ENCODE results near the gene FBXL17.

DNA sequence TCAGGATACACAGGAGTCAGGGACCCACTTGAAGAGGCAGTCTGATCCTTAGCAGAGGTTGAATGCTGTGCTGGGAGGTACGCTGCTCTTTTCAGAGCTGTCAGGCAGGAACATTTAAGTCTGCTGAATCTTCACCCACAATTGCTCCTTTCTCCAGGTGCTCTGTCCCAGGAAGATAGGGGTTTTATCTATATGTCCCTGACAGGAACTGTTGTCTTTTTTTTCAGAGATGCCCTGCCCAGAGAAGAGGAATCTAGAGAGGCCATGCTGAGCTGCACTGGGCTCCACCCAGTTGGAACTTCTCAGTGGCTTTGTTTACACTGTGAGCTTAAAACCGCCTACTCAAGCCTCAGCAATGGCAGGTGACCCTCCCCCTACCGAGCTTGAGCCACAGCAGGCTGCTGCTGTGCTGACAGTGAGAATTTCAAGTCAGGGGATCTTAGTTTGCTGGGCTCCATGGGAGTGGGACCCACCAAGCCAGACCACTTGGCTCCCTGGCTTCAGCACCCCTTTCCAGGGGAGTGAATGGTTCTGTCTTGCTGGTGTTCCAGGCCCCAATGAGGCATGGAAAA lies 169.0 kb downstream of the FBXL17 start:
- TF ChIP-seq, protein P1, sequence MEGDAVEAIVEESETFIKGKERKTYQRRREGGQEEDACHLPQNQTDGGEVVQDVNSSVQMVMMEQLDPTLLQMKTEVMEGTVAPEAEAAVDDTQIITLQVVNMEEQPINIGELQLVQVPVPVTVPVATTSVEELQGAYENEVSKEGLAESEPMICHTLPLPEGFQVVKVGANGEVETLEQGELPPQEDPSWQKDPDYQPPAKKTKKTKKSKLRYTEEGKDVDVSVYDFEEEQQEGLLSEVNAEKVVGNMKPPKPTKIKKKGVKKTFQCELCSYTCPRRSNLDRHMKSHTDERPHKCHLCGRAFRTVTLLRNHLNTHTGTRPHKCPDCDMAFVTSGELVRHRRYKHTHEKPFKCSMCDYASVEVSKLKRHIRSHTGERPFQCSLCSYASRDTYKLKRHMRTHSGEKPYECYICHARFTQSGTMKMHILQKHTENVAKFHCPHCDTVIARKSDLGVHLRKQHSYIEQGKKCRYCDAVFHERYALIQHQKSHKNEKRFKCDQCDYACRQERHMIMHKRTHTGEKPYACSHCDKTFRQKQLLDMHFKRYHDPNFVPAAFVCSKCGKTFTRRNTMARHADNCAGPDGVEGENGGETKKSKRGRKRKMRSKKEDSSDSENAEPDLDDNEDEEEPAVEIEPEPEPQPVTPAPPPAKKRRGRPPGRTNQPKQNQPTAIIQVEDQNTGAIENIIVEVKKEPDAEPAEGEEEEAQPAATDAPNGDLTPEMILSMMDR (IDR thresholded peaks at IDR 0.05; ENCODE audit: low read depth, low read length) = no peak
- TF ChIP-seq EZH2phosphoT487 (IDR thresholded peaks at IDR 0.05; ENCODE audit: low read depth) = no peak

All from OCI-LY3 (cell line).